Kidney (tissue), 14 donors: Measurements from ENCODE around the gene DLGAP1. TPM values are rescaled to one million over a fixed set of nuclear protein-coding genes. Genes with fewer than 3 reads are reported as not detected.

Experiments
- DNase-seq, 5 donors: peaks; one replicate each; pipeline ENCODE4 v3.0.0-alpha.2; 2013 to 2020
- FAIRE-seq: peaks from 2 replicates; lab custom pipeline; 2012; peaks lifted over from hg19 to GRCh38; lab: Jason Lieb, UNC
- H3K27ac ChIP-seq, 2 donors: one replicate each; pipeline ENCODE4 v1.7.0; 2013; ENCODE audit warnings: low read depth in 2 of 2, low read length in 2 of 2, inconsistent platforms in 1 of 2
- H3K27me3 ChIP-seq: one replicate; pipeline ENCODE4 v1.7.1; 2013; ENCODE audit warnings: low read length, inconsistent platforms; ENCODE audit not compliant: control insufficient read depth, insufficient read depth
- H3K36me3 ChIP-seq, 3 donors: one replicate each; pipeline versions ENCODE4 v1.7.0 to v1.7.1; 2013; ENCODE audit warnings: low read length in 3 of 3, control low read depth in 1 of 3, inconsistent platforms in 1 of 3; ENCODE audit not compliant: insufficient read depth in 3 of 3, control insufficient read depth in 2 of 3
- H3K4me1 ChIP-seq, 3 donors: one replicate each; pipeline versions ENCODE4 v1.7.0 to v1.7.1; 2013; ENCODE audit warnings: low read length in 3 of 3, inconsistent platforms in 1 of 3, low read depth in 1 of 3; ENCODE audit not compliant: control insufficient read depth in 2 of 3, insufficient read depth in 2 of 3
- H3K4me3 ChIP-seq, 3 donors: one replicate each; pipeline versions ENCODE4 v1.7.0 to v1.8.1; 2013; ENCODE audit warnings: low read length in 3 of 3, control low read depth in 1 of 3, inconsistent platforms in 1 of 3
- H3K9ac ChIP-seq, 3 donors: one replicate each; pipeline versions ENCODE4 v1.7.0 to v1.7.1; 2013; ENCODE audit warnings: low read length in 3 of 3, control low read depth in 1 of 3, inconsistent platforms in 1 of 3
- H3K9me3 ChIP-seq, 3 donors: one replicate each; pipeline versions ENCODE4 v1.7.0 to v1.7.1; 2013; ENCODE audit warnings: low read length in 3 of 3, control low read depth in 1 of 3, inconsistent platforms in 1 of 3; ENCODE audit not compliant: control insufficient read depth in 2 of 3, insufficient read depth in 1 of 3
- intact Hi-C: fragments of 100-400 bp; cut with DNase I; formaldehyde crosslinking; loops from one replicate; pipeline ENCODE4 v1.11.1; 2022
- polyA plus RNA-seq: library from polyadenylated mRNA; stranded (reverse); fragments of 350-450 nt; fragmentation: Illumina TruSeq; extraction: RNeasy Lipid Tissue Mini Kit (QIAGEN cat#74804); gene quantifications from one replicate; pipeline ENCODE4 v1.2.3, GENCODE V29; 2014; ENCODE audit warnings: low read depth, low replicate concordance; ENCODE audit not compliant: insufficient read depth
- total RNA-seq: library from RNA; stranded (reverse); fragmentation: NEBNext Ultra II Directional; extraction: Animal tissue kit (Norgen Biotek cat#: 25700); gene quantifications from one replicate; pipeline ENCODE4 v1.2.1, GENCODE V29; 2021
- TF ChIP-seq, protein P1 (sequence below): IDR thresholded peaks from 3 replicates; pipeline ENCODE4 v1.5.1; 2012; ENCODE audit warnings: mild to moderate bottlenecking, moderate library complexity, borderline replicate concordance; ENCODE audit not compliant: insufficient read depth; ENCODE audit errors: extremely low read depth
- donor health status: control.
- donor health status: control.
- donor health status: control.
- donor health status: control.
- donor health status: control.
- donor health status: DM: yes; HTN: yes; CAD: no.
- donor health status: Normal renal cell carcinoma (clear cell type).

DLGAP1 gene
- total and polyA plus RNA-seq, 2 donors from 2014 or later = 1.2 to 32.8 TPM

GRCh38 chr18:3690764-3691066 is 764.4 kb downstream of the DLGAP1 start:
- intact Hi-C loops = no loop called here
- H3K4me3 ChIP-seq = no peak overlapping the region
- H3K9me3 ChIP-seq = no peaks in the 10 kb centered on the region
- H3K4me1 ChIP-seq = peaks cover 2 to 7% (median 3%) of the 10 kb centered on the region in 3 donors
- no peak overlapping the region for H3K9ac ChIP-seq
- no peaks in the 10 kb centered on the region for H3K36me3 ChIP-seq
- H3K27ac ChIP-seq = peak overlapping the region; percentile 37 to 44
- no peaks in the 10 kb centered on the region for H3K27me3 ChIP-seq
- TF ChIP-seq, protein P1, sequence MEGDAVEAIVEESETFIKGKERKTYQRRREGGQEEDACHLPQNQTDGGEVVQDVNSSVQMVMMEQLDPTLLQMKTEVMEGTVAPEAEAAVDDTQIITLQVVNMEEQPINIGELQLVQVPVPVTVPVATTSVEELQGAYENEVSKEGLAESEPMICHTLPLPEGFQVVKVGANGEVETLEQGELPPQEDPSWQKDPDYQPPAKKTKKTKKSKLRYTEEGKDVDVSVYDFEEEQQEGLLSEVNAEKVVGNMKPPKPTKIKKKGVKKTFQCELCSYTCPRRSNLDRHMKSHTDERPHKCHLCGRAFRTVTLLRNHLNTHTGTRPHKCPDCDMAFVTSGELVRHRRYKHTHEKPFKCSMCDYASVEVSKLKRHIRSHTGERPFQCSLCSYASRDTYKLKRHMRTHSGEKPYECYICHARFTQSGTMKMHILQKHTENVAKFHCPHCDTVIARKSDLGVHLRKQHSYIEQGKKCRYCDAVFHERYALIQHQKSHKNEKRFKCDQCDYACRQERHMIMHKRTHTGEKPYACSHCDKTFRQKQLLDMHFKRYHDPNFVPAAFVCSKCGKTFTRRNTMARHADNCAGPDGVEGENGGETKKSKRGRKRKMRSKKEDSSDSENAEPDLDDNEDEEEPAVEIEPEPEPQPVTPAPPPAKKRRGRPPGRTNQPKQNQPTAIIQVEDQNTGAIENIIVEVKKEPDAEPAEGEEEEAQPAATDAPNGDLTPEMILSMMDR = no peak
- FAIRE-seq (no peak), DNase-seq (no peak)

- H3K9me3 ChIP-seq = no peaks in the 10 kb centered on the region
- intact Hi-C loops = no loop called here
- DNase-seq (no peak), FAIRE-seq (no peak)
- TF ChIP-seq, protein P1 = no peak
- H3K27me3 ChIP-seq = no peaks in the 10 kb centered on the region
- H3K4me3 ChIP-seq = no peak overlapping the region
- peaks cover 2 to 7% (median 3%) of the 10 kb centered on the region in 3 donors for H3K4me1 ChIP-seq
- H3K27ac ChIP-seq = peak overlapping the region; percentile 34 to 47
- H3K9ac ChIP-seq = no peak overlapping the region
- no peaks in the 10 kb centered on the region for H3K36me3 ChIP-seq
These were observed 764.9 kb downstream of the DLGAP1 start for GRCh38 chr18:3689986-3690763.

DNA sequence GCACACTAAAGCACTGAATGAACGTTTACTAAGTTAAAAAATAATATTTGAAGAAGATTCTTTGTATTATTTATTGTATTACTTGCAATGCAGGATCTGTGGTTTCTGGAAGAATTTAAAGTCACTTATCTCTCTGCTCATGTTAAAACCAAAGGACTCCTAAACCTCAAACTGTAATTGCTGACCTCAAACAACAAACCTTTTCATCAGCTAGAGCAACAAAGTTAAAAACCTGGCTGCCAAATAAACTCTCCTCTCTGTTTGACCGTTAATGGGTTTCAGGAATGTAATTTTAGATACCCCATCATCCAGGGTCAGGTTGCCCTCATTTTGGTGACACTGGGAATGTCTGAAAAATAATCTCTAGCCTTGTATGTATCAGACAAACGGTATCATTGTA is 766.0 kb downstream of the DLGAP1 start:
- DNase-seq = no peak
- FAIRE-seq = no peak
- TF ChIP-seq, protein P1 = no peak
- Histone ChIP-seq H3K9ac (no peak overlapping the region), H3K27ac (no peak overlapping the region), H3K4me1 (peaks cover 2 to 7% (median 3%) of the 10 kb centered on the region in 3 donors), H3K9me3 (no peaks in the 10 kb centered on the region), H3K27me3 (no peaks in the 10 kb centered on the region), H3K4me3 (no peak overlapping the region), H3K36me3 (no peaks in the 10 kb centered on the region)
- intact Hi-C loops = no loop called here
